Measurements from ENCODE around the gene SUGP2.

The SUGP2 gene

GRCh38 chr19:18985257-18985656, 48.1 kb downstream of the SUGP2 start:
- DNase-seq: peak; percentile 52 to 87 (median 83)
- 0% methylated on average over 4 of the region's 7 CpGs for WGBS (ENCODE audit: insufficient coverage)
- Histone ChIP-seq H3K4me3 (ENCODE audit: control insufficient read depth in 1 of 7, extremely low read depth in 1 of 7, insufficient read depth in 4 of 7, low read depth in 2 of 7, low read length in 6 of 7) (no peak overlapping the region), H3K27me3 (replicated peaks in 2 of 5; ENCODE audit: control insufficient read depth in 4 of 5, insufficient read depth in 5 of 5, low read length in 4 of 5) (peaks cover 0 to 7% (median 0%) of the 10 kb centered on the region in 5 experiments), H3K4me1 (ENCODE audit: control extremely low read depth in 1 of 4, control insufficient read depth in 4 of 4, insufficient read depth in 4 of 4, low read length in 3 of 4) (peaks cover 2 to 18% (median 11%) of the 10 kb centered on the region in 4 experiments), H3K9me3 (ENCODE audit: control extremely low read depth in 1 of 5, control insufficient read depth in 4 of 5, insufficient read depth in 2 of 5, low read depth in 1 of 5, low read length in 4 of 5) (no peaks in the 10 kb centered on the region), H3K27ac (ENCODE audit: insufficient read depth in 1 of 2, low read depth in 1 of 2, low read length in 2 of 2, poor library complexity in 1 of 2, severe bottlenecking in 2 of 2) (no peak overlapping the region), H3K36me3 (ENCODE audit: control insufficient read depth in 4 of 4, insufficient read depth in 4 of 4, low read length in 3 of 4) (no peaks in the 10 kb centered on the region)
- CTCF ChIA-PET: interaction anchor here (1.1 to 1.7 kb wide), 4 partner anchors 11 to 38 kb away, joined by 3 to 4 read pairs (median 3); no protein-coding TSS in a partner anchor
- POLR2A ChIA-PET: no interaction called here

DNA sequence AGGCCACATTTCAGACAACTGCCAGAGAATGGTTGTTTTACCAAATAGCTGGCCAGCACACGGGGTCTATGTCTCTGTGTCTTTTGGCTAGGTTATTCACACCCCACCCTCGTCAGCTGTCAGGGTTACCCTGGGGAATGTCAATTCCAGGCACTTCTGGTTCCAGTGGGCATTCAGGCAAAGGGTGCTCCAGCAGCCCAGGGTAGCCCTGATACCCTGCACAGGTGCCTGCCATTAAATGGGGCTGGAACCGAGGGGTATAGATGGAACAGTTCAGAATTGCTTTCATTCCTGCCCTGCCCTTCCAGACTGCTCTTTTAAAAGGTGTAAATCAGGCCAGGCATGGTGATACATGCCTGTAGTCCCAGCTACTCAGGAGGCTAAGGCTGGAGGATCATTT, 49.1 kb downstream of the SUGP2 start:
- no peaks in the 10 kb centered on the region for H3K36me3 ChIP-seq (ENCODE audit: control insufficient read depth in 4 of 4, insufficient read depth in 4 of 4, low read length in 3 of 4)
- H3K4me1 ChIP-seq (ENCODE audit: control extremely low read depth in 1 of 4, control insufficient read depth in 4 of 4, insufficient read depth in 4 of 4, low read length in 3 of 4): peaks cover 2 to 18% (median 11%) of the 10 kb centered on the region in 4 experiments
- no peak overlapping the region for H3K27ac ChIP-seq (ENCODE audit: insufficient read depth in 1 of 2, low read depth in 1 of 2, low read length in 2 of 2, poor library complexity in 1 of 2, severe bottlenecking in 2 of 2)
- H3K4me3 ChIP-seq (ENCODE audit: control insufficient read depth in 1 of 7, extremely low read depth in 1 of 7, insufficient read depth in 4 of 7, low read depth in 2 of 7, low read length in 6 of 7): no peak overlapping the region
- POLR2A ChIA-PET: no interaction called here
- no peak for DNase-seq
- CTCF ChIA-PET: interaction anchor here (0.8 to 1.7 kb wide), 3 partner anchors 12 to 36 kb away, joined by 3 read pairs; no protein-coding TSS in a partner anchor
- H3K27me3 ChIP-seq (replicated peaks in 2 of 5; ENCODE audit: control insufficient read depth in 4 of 5, insufficient read depth in 5 of 5, low read length in 4 of 5): peaks cover 0 to 7% (median 0%) of the 10 kb centered on the region in 5 experiments
- no peaks in the 10 kb centered on the region for H3K9me3 ChIP-seq (ENCODE audit: control extremely low read depth in 1 of 5, control insufficient read depth in 4 of 5, insufficient read depth in 2 of 5, low read depth in 1 of 5, low read length in 4 of 5)
- WGBS (ENCODE audit: insufficient coverage): 93% methylated on average over 3 of the region's 3 CpGs

DNA sequence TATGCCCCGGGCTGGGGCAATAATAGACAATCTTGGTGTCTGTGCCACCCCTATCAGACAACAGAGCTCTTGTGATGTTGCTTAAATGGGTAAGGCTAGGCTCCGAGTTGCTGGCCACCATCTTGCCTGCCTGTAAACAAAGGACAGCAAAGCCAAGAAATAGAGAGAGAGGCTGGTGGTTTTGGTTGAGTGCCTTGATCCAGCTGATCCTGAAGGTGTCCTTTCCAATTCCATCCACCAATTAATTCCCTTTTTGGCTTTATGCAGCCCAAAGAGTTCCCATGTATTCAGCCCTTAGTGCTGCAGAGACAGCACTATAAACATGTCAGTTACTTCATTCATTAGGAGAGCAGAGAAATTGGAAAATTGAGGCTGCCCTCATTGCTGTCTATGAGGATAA, 50.6 kb downstream of the SUGP2 start:
- ChIA-PET CTCF (interaction anchor here (0.9 to 1.7 kb wide), 2 partner anchors 12 to 25 kb away, joined by 3 to 5 read pairs; no protein-coding TSS in a partner anchor), POLR2A (interaction anchor here (0.6 kb wide), 1 partner anchor 26 kb away, joined by 3 read pairs; no protein-coding TSS in a partner anchor)
- 100% methylated on average over 1 of the region's 2 CpGs for WGBS (ENCODE audit: insufficient coverage)
- DNase-seq: no peak
- H3K36me3 ChIP-seq (ENCODE audit: control insufficient read depth in 4 of 4, insufficient read depth in 4 of 4, low read length in 3 of 4): no peaks in the 10 kb centered on the region
- peaks cover 2 to 18% (median 11%) of the 10 kb centered on the region in 4 experiments for H3K4me1 ChIP-seq (ENCODE audit: control extremely low read depth in 1 of 4, control insufficient read depth in 4 of 4, insufficient read depth in 4 of 4, low read length in 3 of 4)
- H3K4me3 ChIP-seq (ENCODE audit: control insufficient read depth in 1 of 7, extremely low read depth in 1 of 7, insufficient read depth in 4 of 7, low read depth in 2 of 7, low read length in 6 of 7): no peak overlapping the region
- no peaks in the 10 kb centered on the region for H3K9me3 ChIP-seq (ENCODE audit: control extremely low read depth in 1 of 5, control insufficient read depth in 4 of 5, insufficient read depth in 2 of 5, low read depth in 1 of 5, low read length in 4 of 5)
- no peak overlapping the region for H3K27ac ChIP-seq (ENCODE audit: insufficient read depth in 1 of 2, low read depth in 1 of 2, low read length in 2 of 2, poor library complexity in 1 of 2, severe bottlenecking in 2 of 2)
- H3K27me3 ChIP-seq (replicated peaks in 2 of 5; ENCODE audit: control insufficient read depth in 4 of 5, insufficient read depth in 5 of 5, low read length in 4 of 5): peaks cover 0 to 4% (median 0%) of the 10 kb centered on the region in 5 experiments

- Histone ChIP-seq H3K4me1 (ENCODE audit: control extremely low read depth in 1 of 4, control insufficient read depth in 4 of 4, insufficient read depth in 4 of 4, low read length in 3 of 4) (peaks cover 1 to 11% (median 8%) of the 10 kb centered on the region in 4 experiments), H3K9me3 (ENCODE audit: control extremely low read depth in 1 of 5, control insufficient read depth in 4 of 5, insufficient read depth in 2 of 5, low read depth in 1 of 5, low read length in 4 of 5) (no peaks in the 10 kb centered on the region), H3K27me3 (replicated peaks in 2 of 5; ENCODE audit: control insufficient read depth in 4 of 5, insufficient read depth in 5 of 5, low read length in 4 of 5) (no peaks in the 10 kb centered on the region), H3K27ac (ENCODE audit: insufficient read depth in 1 of 2, low read depth in 1 of 2, low read length in 2 of 2, poor library complexity in 1 of 2, severe bottlenecking in 2 of 2) (no peak overlapping the region), H3K36me3 (ENCODE audit: control insufficient read depth in 4 of 4, insufficient read depth in 4 of 4, low read length in 3 of 4) (no peaks in the 10 kb centered on the region), H3K4me3 (ENCODE audit: control insufficient read depth in 1 of 7, extremely low read depth in 1 of 7, insufficient read depth in 4 of 7, low read depth in 2 of 7, low read length in 6 of 7) (no peak overlapping the region)
- CTCF ChIA-PET: no interaction called here
- POLR2A ChIA-PET: no interaction called here
- 97% methylated on average over 4 of the region's 7 CpGs for WGBS (ENCODE audit: insufficient coverage)
- DNase-seq: no peak
Observed at GRCh38 chr19:18980432-18981020, 52.8 kb downstream of the SUGP2 start.

GRCh38 chr19:18978616-18979015, 54.7 kb downstream of the SUGP2 start:
- no peaks in the 10 kb centered on the region for H3K4me1 ChIP-seq (ENCODE audit: control extremely low read depth in 1 of 4, control insufficient read depth in 4 of 4, insufficient read depth in 4 of 4, low read length in 3 of 4)
- no peaks in the 10 kb centered on the region for H3K9me3 ChIP-seq (ENCODE audit: control extremely low read depth in 1 of 5, control insufficient read depth in 4 of 5, insufficient read depth in 2 of 5, low read depth in 1 of 5, low read length in 4 of 5)
- DNase-seq: no peak
- ChIA-PET CTCF (no interaction called here), POLR2A (interaction anchor here (0.5 kb wide), 1 partner anchor 43 kb away, joined by 4 read pairs; no protein-coding TSS in a partner anchor)
- no peaks in the 10 kb centered on the region for H3K36me3 ChIP-seq (ENCODE audit: control insufficient read depth in 4 of 4, insufficient read depth in 4 of 4, low read length in 3 of 4)
- no peak overlapping the region for H3K27ac ChIP-seq (ENCODE audit: insufficient read depth in 1 of 2, low read depth in 1 of 2, low read length in 2 of 2, poor library complexity in 1 of 2, severe bottlenecking in 2 of 2)
- H3K27me3 ChIP-seq (replicated peaks in 2 of 5; ENCODE audit: control insufficient read depth in 4 of 5, insufficient read depth in 5 of 5, low read length in 4 of 5): no peaks in the 10 kb centered on the region
- 95% methylated on average over 2 of the region's 7 CpGs for WGBS (ENCODE audit: insufficient coverage)
- H3K4me3 ChIP-seq (ENCODE audit: control insufficient read depth in 1 of 7, extremely low read depth in 1 of 7, insufficient read depth in 4 of 7, low read depth in 2 of 7, low read length in 6 of 7): no peak overlapping the region

DNA sequence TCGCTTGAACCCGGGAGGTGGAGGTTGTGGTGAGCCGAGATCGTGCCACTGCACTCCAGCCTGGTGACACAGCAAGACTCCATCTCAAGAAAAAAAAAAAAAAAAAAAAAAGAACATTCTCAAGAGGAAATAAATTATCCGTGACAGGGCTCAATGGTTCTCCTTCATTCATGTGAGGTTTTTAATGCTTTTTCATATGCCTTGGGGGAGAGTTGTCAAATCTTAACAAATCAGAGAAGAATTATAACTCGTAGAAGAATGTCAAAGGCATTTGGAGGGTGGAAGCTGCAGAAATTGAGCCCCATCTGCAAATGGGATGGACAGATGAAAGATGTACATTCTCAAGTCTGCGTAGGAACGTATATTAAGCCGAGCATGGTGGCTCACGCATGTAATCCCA, 57.4 kb downstream of the SUGP2 start:
- H3K36me3 ChIP-seq (ENCODE audit: control insufficient read depth in 4 of 4, insufficient read depth in 4 of 4, low read length in 3 of 4): no peaks in the 10 kb centered on the region
- ChIA-PET CTCF (no interaction called here), POLR2A (no interaction called here)
- DNase-seq: peak in 1 of 3 donors; percentile 20
- H3K4me1 ChIP-seq (ENCODE audit: control extremely low read depth in 1 of 4, control insufficient read depth in 4 of 4, insufficient read depth in 4 of 4, low read length in 3 of 4): peaks cover 0 to 13% (median 10%) of the 10 kb centered on the region in 4 experiments
- no peak overlapping the region for H3K27ac ChIP-seq (ENCODE audit: insufficient read depth in 1 of 2, low read depth in 1 of 2, low read length in 2 of 2, poor library complexity in 1 of 2, severe bottlenecking in 2 of 2)
- H3K4me3 ChIP-seq (ENCODE audit: control insufficient read depth in 1 of 7, extremely low read depth in 1 of 7, insufficient read depth in 4 of 7, low read depth in 2 of 7, low read length in 6 of 7): no peak overlapping the region
- H3K9me3 ChIP-seq (ENCODE audit: control extremely low read depth in 1 of 5, control insufficient read depth in 4 of 5, insufficient read depth in 2 of 5, low read depth in 1 of 5, low read length in 4 of 5): no peaks in the 10 kb centered on the region
- WGBS (ENCODE audit: insufficient coverage): 91% methylated on average over 5 of the region's 10 CpGs
- H3K27me3 ChIP-seq (replicated peaks in 2 of 5; ENCODE audit: control insufficient read depth in 4 of 5, insufficient read depth in 5 of 5, low read length in 4 of 5): no peaks in the 10 kb centered on the region

DNA sequence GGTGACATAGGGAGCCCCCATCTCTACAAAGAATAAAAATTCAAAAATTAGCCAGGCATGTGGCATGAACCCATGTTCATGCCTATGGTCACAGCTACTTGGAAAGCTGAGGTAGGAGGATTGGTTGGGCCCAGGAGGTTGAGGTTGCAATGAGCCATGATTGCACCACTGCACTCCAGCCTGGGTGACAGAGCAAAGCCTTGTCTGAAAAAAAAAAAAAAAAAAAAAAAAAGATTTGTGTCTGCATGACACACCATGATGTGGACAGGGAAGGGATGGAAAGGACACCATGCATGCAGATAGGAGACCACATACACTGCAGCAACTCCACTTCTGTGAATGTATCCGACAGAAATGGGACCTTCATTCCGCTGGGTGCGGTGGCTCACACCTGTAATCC, 58.3 kb downstream of the SUGP2 start:
- no peak overlapping the region for H3K4me3 ChIP-seq (ENCODE audit: control insufficient read depth in 1 of 7, extremely low read depth in 1 of 7, insufficient read depth in 4 of 7, low read depth in 2 of 7, low read length in 6 of 7)
- H3K27me3 ChIP-seq (replicated peaks in 2 of 5; ENCODE audit: control insufficient read depth in 4 of 5, insufficient read depth in 5 of 5, low read length in 4 of 5): no peaks in the 10 kb centered on the region
- H3K4me1 ChIP-seq (ENCODE audit: control extremely low read depth in 1 of 4, control insufficient read depth in 4 of 4, insufficient read depth in 4 of 4, low read length in 3 of 4): peaks cover 0 to 13% (median 10%) of the 10 kb centered on the region in 4 experiments
- H3K27ac ChIP-seq (ENCODE audit: insufficient read depth in 1 of 2, low read depth in 1 of 2, low read length in 2 of 2, poor library complexity in 1 of 2, severe bottlenecking in 2 of 2): no peak overlapping the region
- 95% methylated on average over 3 of the region's 3 CpGs for WGBS (ENCODE audit: insufficient coverage)
- ChIA-PET POLR2A (no interaction called here), CTCF (no interaction called here)
- H3K36me3 ChIP-seq (ENCODE audit: control insufficient read depth in 4 of 4, insufficient read depth in 4 of 4, low read length in 3 of 4): no peaks in the 10 kb centered on the region
- no peak for DNase-seq
- H3K9me3 ChIP-seq (ENCODE audit: control extremely low read depth in 1 of 5, control insufficient read depth in 4 of 5, insufficient read depth in 2 of 5, low read depth in 1 of 5, low read length in 4 of 5): no peaks in the 10 kb centered on the region

Measured in common myeloid progenitor, CD34-positive (primary cell).